Omental fat pad (tissue), 4 donors: ENCODE measurements around the gene CYLD. TPM values are rescaled to one million over a fixed set of nuclear protein-coding genes. Genes with fewer than 3 reads are reported as not detected.
A peak's percentile ranks its signal among the peaks of the same experiment; 100 is the strongest.

Source experiments
- ATAC-seq: fragments of 150-250 bp; one replicate; pipeline ENCODE4 v1.9.1; 2016; ENCODE audit warnings: mild to moderate bottlenecking, moderate library complexity; ENCODE audit not compliant: low FRiP score
- DNase-seq: peaks from one replicate; pipeline ENCODE4 v3.0.0-alpha.2; 2019; ENCODE audit warnings: low spot score
- CTCF ChIP-seq, 3 donors: fragments of 450-650 bp; IDR thresholded peaks; one replicate each; pipeline ENCODE4 v1.5.1; 2016 to 2017; ENCODE audit warnings: antibody characterized with exemption in 3 of 3, mild to moderate bottlenecking in 3 of 3, moderate library complexity in 2 of 3
- total RNA-seq, 4 donors: library from RNA; depleted of rRNA; stranded (reverse); fragments of >200 nt; gene quantifications; one replicate each; pipeline ENCODE4 v1.1.0, GENCODE V29; 2016

The CYLD gene
- total RNA-seq, 4 donors from 2014 or later = 20.5 to 51.1 (median 36.6) TPM

GRCh38 chr16:50739031-50739430 is 2.9 kb upstream of the CYLD start:
- ATAC-seq = no peak
- DNase-seq = no peak
- TF ChIP-seq CTCF (IDR thresholded peaks at IDR 0.05) = no peak

DNA sequence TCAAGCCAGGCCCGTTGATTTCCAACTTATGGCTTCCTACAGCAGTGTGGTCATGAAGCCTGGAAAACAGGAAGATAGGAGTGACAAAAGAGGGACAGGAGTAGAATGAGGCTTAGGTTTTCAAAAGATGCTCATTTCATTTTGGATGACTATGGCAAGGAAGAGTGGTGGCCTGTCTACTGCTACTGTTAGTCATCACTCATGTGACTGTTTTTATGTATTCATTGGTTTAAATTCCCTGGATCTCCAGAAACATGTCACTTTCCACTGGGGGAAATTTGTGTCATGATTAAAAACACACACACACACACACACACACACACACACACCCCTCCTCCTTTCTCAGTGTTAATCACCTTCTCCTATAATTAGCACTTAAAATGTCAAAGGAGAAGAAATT is 1.1 kb upstream of the CYLD start:
- TF ChIP-seq CTCF (IDR thresholded peaks at IDR 0.05) = no peak
- no peak for DNase-seq
- no peak for ATAC-seq

DNA sequence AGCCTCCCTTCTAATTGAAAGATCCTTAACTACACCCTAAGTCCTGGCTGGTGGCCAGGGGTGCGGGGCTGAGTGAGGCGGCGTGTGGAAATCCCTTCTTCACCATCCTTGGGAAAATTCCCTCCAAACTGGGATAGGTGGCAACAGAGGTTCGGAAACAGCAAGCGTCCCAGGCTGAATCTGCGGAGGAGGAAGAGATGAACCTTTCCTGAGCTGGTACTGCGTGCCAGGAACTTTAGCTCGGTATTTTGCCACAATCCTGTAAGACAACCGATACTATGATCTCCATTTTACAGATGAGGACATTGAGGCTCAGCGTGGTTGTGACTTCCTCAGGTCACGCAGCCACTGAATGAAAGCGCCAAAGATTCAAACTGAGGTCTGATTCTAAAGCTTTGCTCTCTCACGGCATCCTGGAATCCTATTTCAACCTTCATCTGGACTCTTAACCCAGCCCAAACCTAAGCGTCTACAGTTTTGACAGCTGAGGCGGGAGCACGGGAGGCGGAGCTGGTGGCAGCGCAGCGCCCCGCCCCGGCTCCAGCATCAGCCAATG is 583 bp upstream of the CYLD start:
- TF ChIP-seq CTCF (IDR thresholded peaks at IDR 0.05) = no peak
- ATAC-seq = peak; percentile 6
- DNase-seq = no peak

DNA sequence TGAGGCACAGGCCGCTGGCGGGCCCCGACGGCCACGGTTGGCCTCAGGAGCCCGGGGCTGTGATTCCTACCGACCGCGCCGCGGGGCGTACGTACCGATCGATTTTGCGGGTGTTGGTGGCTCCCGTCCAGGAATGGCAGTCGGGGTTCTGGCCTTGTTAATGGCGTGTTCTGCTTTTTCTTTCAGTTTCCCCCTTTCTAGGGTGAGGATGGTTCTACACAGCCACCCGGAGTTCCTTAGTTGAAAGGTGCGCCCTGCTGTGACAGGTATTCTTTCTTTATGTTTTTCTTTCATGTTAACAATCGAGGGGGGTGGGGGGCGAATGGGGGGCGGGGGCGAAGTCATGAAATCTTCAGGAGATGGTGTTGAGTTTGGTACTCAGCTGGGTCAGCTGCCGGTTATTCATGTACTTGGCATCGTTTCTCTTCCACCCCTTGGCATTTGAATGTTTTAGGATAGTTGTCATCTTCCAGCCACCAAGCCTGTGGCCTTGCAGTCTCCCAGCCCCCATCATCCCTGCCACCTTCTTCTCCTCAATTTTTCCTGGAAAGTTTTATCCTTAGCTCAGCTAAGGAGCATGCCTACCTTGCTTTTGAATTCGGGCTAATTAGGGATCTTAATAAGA is 802 bp downstream of the CYLD start:
- ATAC-seq (no peak), DNase-seq (no peak)
- TF ChIP-seq CTCF (IDR thresholded peaks at IDR 0.05) = no peak

DNA sequence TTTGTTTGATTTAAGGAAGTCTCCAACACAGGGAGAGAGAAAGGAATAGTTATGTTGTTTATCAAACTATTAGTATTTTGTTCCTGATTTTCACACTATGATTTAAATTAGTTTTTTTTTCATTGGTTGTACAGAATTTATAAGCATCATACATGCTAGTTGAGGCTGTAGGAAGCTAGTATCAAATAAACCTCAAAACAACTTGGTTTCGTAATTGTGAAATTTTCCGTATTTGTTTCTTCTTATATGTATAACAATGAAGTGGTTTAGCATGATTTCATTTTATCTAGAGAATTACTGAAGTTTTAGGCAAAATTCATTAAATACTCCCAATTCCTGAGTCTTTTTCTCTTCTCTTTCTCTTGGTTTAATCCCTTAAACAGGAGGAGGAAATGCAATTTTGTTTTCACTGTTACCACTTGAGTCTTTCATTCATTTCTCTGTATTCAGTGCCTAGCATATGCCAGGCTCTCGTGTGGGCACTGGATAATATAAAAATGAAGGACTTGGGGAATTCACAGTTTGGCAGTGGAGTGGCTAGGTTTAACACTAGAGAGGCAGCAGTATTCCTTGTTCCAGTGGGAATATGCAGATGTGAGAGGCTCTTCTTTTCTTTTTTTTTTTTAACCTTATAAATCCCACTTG is 1.8 kb downstream of the CYLD start:
- DNase-seq (no peak), ATAC-seq (no peak)
- no peak for TF ChIP-seq CTCF (IDR thresholded peaks at IDR 0.05)

- ATAC-seq (no peak), DNase-seq (no peak)
- no peak for TF ChIP-seq CTCF (IDR thresholded peaks at IDR 0.05)
These were observed 3.0 kb downstream of the CYLD start for GRCh38 chr16:50744881-50745280.

DNA sequence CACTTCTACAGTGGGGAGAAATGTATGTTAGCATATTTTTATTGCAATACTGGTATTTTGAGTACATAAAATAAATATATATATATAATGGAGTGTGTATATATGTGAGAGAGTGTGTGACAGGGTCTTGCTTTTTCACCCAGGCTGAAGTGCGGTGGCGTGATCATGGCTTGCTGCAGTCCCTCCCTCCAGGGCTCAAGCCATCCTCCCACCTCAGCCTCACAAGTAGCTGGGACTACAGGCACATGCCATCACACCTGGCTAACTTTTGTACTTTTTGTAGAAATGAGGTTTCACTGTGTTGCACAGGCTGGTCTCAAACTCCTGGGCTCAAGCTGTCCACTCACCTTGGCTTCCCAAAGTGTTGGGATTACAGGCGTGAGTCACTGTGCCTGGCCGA is 4.1 kb downstream of the CYLD start:
- ATAC-seq (no peak), DNase-seq (no peak)
- TF ChIP-seq CTCF (IDR thresholded peaks at IDR 0.05) = no peak
